SK-N-MC (cell line): ENCODE measurements around the gene PCSK6.

Experiments used
- EZH2 ChIP-seq: fragments of 200-600 bp; sonication (generic); IDR thresholded peaks from one replicate; pipeline ENCODE4 v1.6.1; 2017; ENCODE audit warnings: antibody characterized with exemption
- FOXP2 ChIP-seq: optimal IDR thresholded peaks from 2 replicates; pipeline ENCODE3; 2011; ENCODE audit warnings: mild to moderate bottlenecking, moderate library complexity; ENCODE audit not compliant: insufficient read depth; ENCODE audit errors: extremely low read length, control extremely low read depth
- POLR2AphosphoS5 ChIP-seq: IDR thresholded peaks from 2 replicates; pipeline ENCODE4 v1.6.1; 2012; ENCODE audit warnings: mild to moderate bottlenecking, low read depth, low read length, borderline replicate concordance

- TF ChIP-seq POLR2AphosphoS5, result no peak
- TF ChIP-seq EZH2, result no peak
- no peak for TF ChIP-seq FOXP2
These were observed 48.5 kb downstream of the PCSK6 start for GRCh38 chr15:101440846-101441590.
